Measurements from ENCODE around the gene CTIF.
A peak's percentile ranks its signal among the peaks of the same experiment; 100 is the strongest.

The CTIF gene

DNA sequence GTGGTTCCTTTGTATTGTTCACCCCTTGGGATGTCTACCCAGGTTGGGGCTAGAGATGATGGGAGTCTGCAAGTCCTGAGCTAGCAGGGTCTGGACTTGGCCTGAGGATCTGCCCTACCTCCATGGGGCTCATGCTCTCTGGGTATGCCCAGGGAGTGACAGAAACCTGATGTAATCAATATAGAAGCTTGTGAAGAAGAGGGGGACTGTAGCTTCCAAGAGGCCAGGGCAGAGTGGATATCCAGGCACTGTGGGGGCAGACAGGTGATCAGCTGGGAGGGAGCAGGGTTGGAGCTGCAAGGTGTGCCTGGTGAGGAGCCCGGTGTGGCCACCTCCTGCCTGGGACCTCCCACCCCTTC is 164.2 kb downstream of the CTIF start:
- peak overlapping the region in 1 of 2 experiments; percentile 12 for H3K4ac ChIP-seq (ENCODE audit: low read depth in 1 of 2, low read length in 2 of 2)
- no peak for DNase-seq
- no peaks in the 10 kb centered on the region for H3K27me3 ChIP-seq (ENCODE audit: control insufficient read depth in 1 of 2, insufficient read depth in 1 of 2, low read length in 2 of 2)
- H3K23ac ChIP-seq (ENCODE audit: low read length in 2 of 2) = no peak overlapping the region
- H4K91ac ChIP-seq (ENCODE audit: low read length) = no peak overlapping the region
- no peak overlapping the region for H3K14ac ChIP-seq (ENCODE audit: low read length in 2 of 2)
- 100% methylated on average over 1 of the region's 1 CpG for WGBS
- no peak overlapping the region for H3K4me2 ChIP-seq (ENCODE audit: low read length, poor library complexity, severe bottlenecking)
- H3K4me1 ChIP-seq (ENCODE audit: control insufficient read depth, insufficient read depth, low read depth, low read length) = peaks cover 29% of the 10 kb centered on the region
- H2AK5ac ChIP-seq (ENCODE audit: low read length, severe bottlenecking) = peak overlapping the region; percentile 85
- no peak overlapping the region for H4K8ac ChIP-seq (ENCODE audit: low read length)
- H3K9me3 ChIP-seq (ENCODE audit: control insufficient read depth, low read length) = no peaks in the 10 kb centered on the region
- H2AFZ ChIP-seq (ENCODE audit: low read depth, low read length) = no peak overlapping the region
- no peak overlapping the region for H2BK15ac ChIP-seq (ENCODE audit: low read depth, poor library complexity, severe bottlenecking)
- peaks cover 11 to 35% of the 10 kb centered on the region in 2 experiments for H3K36me3 ChIP-seq (ENCODE audit: control insufficient read depth in 1 of 2, insufficient read depth in 2 of 2, low read depth in 1 of 2, low read length in 2 of 2)
- H2BK12ac ChIP-seq (ENCODE audit: low read length in 2 of 2) = peak overlapping the region in 1 of 2 experiments; percentile 31
- H3K9ac ChIP-seq (ENCODE audit: low read length) = no peak overlapping the region
- no peak overlapping the region for H3K4me3 ChIP-seq (ENCODE audit: insufficient read depth in 1 of 2, low read depth in 1 of 2, low read length in 2 of 2)
- H2BK120ac ChIP-seq (ENCODE audit: low read depth, low read length) = no peak overlapping the region
- peak overlapping the region in 1 of 2 experiments; percentile 14 for H3K18ac ChIP-seq (ENCODE audit: low read depth in 1 of 2, low read length in 2 of 2)
- peak overlapping the region; percentile 71 for H3K27ac ChIP-seq (ENCODE audit: low read length, poor library complexity, severe bottlenecking)
- peaks cover 29% of the 10 kb centered on the region for H3K79me1 ChIP-seq (replicated peaks; ENCODE audit: low read length, poor library complexity, severe bottlenecking)
- peak overlapping the region; percentile 76 for H2BK5ac ChIP-seq (ENCODE audit: low read depth, low read length, poor library complexity, severe bottlenecking)

- H3K4me2 ChIP-seq (ENCODE audit: low read length, poor library complexity, severe bottlenecking) = no peak overlapping the region
- H2AK5ac ChIP-seq (ENCODE audit: low read length, severe bottlenecking) = peak overlapping the region; percentile 85
- H2BK5ac ChIP-seq (ENCODE audit: low read depth, low read length, poor library complexity, severe bottlenecking) = no peak overlapping the region
- H3K23ac ChIP-seq (ENCODE audit: low read length in 2 of 2) = no peak overlapping the region
- H3K9ac ChIP-seq (ENCODE audit: low read length) = no peak overlapping the region
- no peak overlapping the region for H3K4ac ChIP-seq (ENCODE audit: low read depth in 1 of 2, low read length in 2 of 2)
- H2BK120ac ChIP-seq (ENCODE audit: low read depth, low read length) = no peak overlapping the region
- peaks cover 28% of the 10 kb centered on the region for H3K4me1 ChIP-seq (ENCODE audit: control insufficient read depth, insufficient read depth, low read depth, low read length)
- H2AFZ ChIP-seq (ENCODE audit: low read depth, low read length) = no peak overlapping the region
- H3K14ac ChIP-seq (ENCODE audit: low read length in 2 of 2) = no peak overlapping the region
- H3K27ac ChIP-seq (ENCODE audit: low read length, poor library complexity, severe bottlenecking) = peak overlapping the region; percentile 71
- peaks cover 13 to 39% of the 10 kb centered on the region in 2 experiments for H3K36me3 ChIP-seq (ENCODE audit: control insufficient read depth in 1 of 2, insufficient read depth in 2 of 2, low read depth in 1 of 2, low read length in 2 of 2)
- WGBS = 64% methylated on average over 2 of the region's 4 CpGs
- H3K4me3 ChIP-seq (ENCODE audit: insufficient read depth in 1 of 2, low read depth in 1 of 2, low read length in 2 of 2) = no peak overlapping the region
- no peak overlapping the region for H4K8ac ChIP-seq (ENCODE audit: low read length)
- H3K9me3 ChIP-seq (ENCODE audit: control insufficient read depth, low read length) = no peaks in the 10 kb centered on the region
- H3K27me3 ChIP-seq (ENCODE audit: control insufficient read depth in 1 of 2, insufficient read depth in 1 of 2, low read length in 2 of 2) = no peaks in the 10 kb centered on the region
- no peak overlapping the region for H2BK15ac ChIP-seq (ENCODE audit: low read depth, poor library complexity, severe bottlenecking)
- no peak for DNase-seq
- H4K91ac ChIP-seq (ENCODE audit: low read length) = no peak overlapping the region
- peaks cover 33% of the 10 kb centered on the region for H3K79me1 ChIP-seq (replicated peaks; ENCODE audit: low read length, poor library complexity, severe bottlenecking)
- no peak overlapping the region for H3K18ac ChIP-seq (ENCODE audit: low read depth in 1 of 2, low read length in 2 of 2)
- no peak overlapping the region for H2BK12ac ChIP-seq (ENCODE audit: low read length in 2 of 2)
Measured at GRCh38 chr18:48703418-48703817, 164.6 kb downstream of the CTIF start.

GRCh38 chr18:48705043-48705442 is 166.2 kb downstream of the CTIF start:
- no peak overlapping the region for H4K91ac ChIP-seq (ENCODE audit: low read length)
- H2BK15ac ChIP-seq (ENCODE audit: low read depth, poor library complexity, severe bottlenecking) = no peak overlapping the region
- no peak overlapping the region for H2BK120ac ChIP-seq (ENCODE audit: low read depth, low read length)
- no peak overlapping the region for H4K8ac ChIP-seq (ENCODE audit: low read length)
- H3K14ac ChIP-seq (ENCODE audit: low read length in 2 of 2) = no peak overlapping the region
- H3K18ac ChIP-seq (ENCODE audit: low read depth in 1 of 2, low read length in 2 of 2) = no peak overlapping the region
- H3K4ac ChIP-seq (ENCODE audit: low read depth in 1 of 2, low read length in 2 of 2) = no peak overlapping the region
- H3K9me3 ChIP-seq (ENCODE audit: control insufficient read depth, low read length) = no peaks in the 10 kb centered on the region
- H3K4me3 ChIP-seq (ENCODE audit: insufficient read depth in 1 of 2, low read depth in 1 of 2, low read length in 2 of 2) = no peak overlapping the region
- 95% methylated on average over 7 of the region's 7 CpGs for WGBS
- H3K9ac ChIP-seq (ENCODE audit: low read length) = no peak overlapping the region
- no peak overlapping the region for H2AFZ ChIP-seq (ENCODE audit: low read depth, low read length)
- no peak overlapping the region for H3K23ac ChIP-seq (ENCODE audit: low read length in 2 of 2)
- no peak overlapping the region for H2AK5ac ChIP-seq (ENCODE audit: low read length, severe bottlenecking)
- no peak overlapping the region for H3K4me2 ChIP-seq (ENCODE audit: low read length, poor library complexity, severe bottlenecking)
- H3K27me3 ChIP-seq (ENCODE audit: control insufficient read depth in 1 of 2, insufficient read depth in 1 of 2, low read length in 2 of 2) = no peaks in the 10 kb centered on the region
- H3K27ac ChIP-seq (ENCODE audit: low read length, poor library complexity, severe bottlenecking) = no peak overlapping the region
- H3K79me1 ChIP-seq (replicated peaks; ENCODE audit: low read length, poor library complexity, severe bottlenecking) = peaks cover 38% of the 10 kb centered on the region
- H3K36me3 ChIP-seq (ENCODE audit: control insufficient read depth in 1 of 2, insufficient read depth in 2 of 2, low read depth in 1 of 2, low read length in 2 of 2) = peaks cover 6 to 39% of the 10 kb centered on the region in 2 experiments
- H3K4me1 ChIP-seq (ENCODE audit: control insufficient read depth, insufficient read depth, low read depth, low read length) = peaks cover 22% of the 10 kb centered on the region
- no peak overlapping the region for H2BK5ac ChIP-seq (ENCODE audit: low read depth, low read length, poor library complexity, severe bottlenecking)
- no peak for DNase-seq
- no peak overlapping the region for H2BK12ac ChIP-seq (ENCODE audit: low read length in 2 of 2)

- 98% methylated on average over 11 of the region's 11 CpGs for WGBS
- H3K27ac ChIP-seq (ENCODE audit: low read length, poor library complexity, severe bottlenecking) = no peak overlapping the region
- no peak overlapping the region for H2BK120ac ChIP-seq (ENCODE audit: low read depth, low read length)
- no peak overlapping the region for H3K18ac ChIP-seq (ENCODE audit: low read depth in 1 of 2, low read length in 2 of 2)
- H4K91ac ChIP-seq (ENCODE audit: low read length) = no peak overlapping the region
- no peak overlapping the region for H2BK15ac ChIP-seq (ENCODE audit: low read depth, poor library complexity, severe bottlenecking)
- H3K79me1 ChIP-seq (replicated peaks; ENCODE audit: low read length, poor library complexity, severe bottlenecking) = peaks cover 43% of the 10 kb centered on the region
- no peak overlapping the region for H3K4me2 ChIP-seq (ENCODE audit: low read length, poor library complexity, severe bottlenecking)
- no peak overlapping the region for H3K9ac ChIP-seq (ENCODE audit: low read length)
- H3K4ac ChIP-seq (ENCODE audit: low read depth in 1 of 2, low read length in 2 of 2) = no peak overlapping the region
- no peak overlapping the region for H2BK5ac ChIP-seq (ENCODE audit: low read depth, low read length, poor library complexity, severe bottlenecking)
- H3K4me3 ChIP-seq (ENCODE audit: insufficient read depth in 1 of 2, low read depth in 1 of 2, low read length in 2 of 2) = no peak overlapping the region
- no peaks in the 10 kb centered on the region for H3K9me3 ChIP-seq (ENCODE audit: control insufficient read depth, low read length)
- H2AK5ac ChIP-seq (ENCODE audit: low read length, severe bottlenecking) = no peak overlapping the region
- no peak overlapping the region for H3K23ac ChIP-seq (ENCODE audit: low read length in 2 of 2)
- no peak overlapping the region for H2AFZ ChIP-seq (ENCODE audit: low read depth, low read length)
- peaks cover 21% of the 10 kb centered on the region for H3K4me1 ChIP-seq (ENCODE audit: control insufficient read depth, insufficient read depth, low read depth, low read length)
- H2BK12ac ChIP-seq (ENCODE audit: low read length in 2 of 2) = no peak overlapping the region
- H3K36me3 ChIP-seq (ENCODE audit: control insufficient read depth in 1 of 2, insufficient read depth in 2 of 2, low read depth in 1 of 2, low read length in 2 of 2) = peaks cover 6 to 40% of the 10 kb centered on the region in 2 experiments
- H3K14ac ChIP-seq (ENCODE audit: low read length in 2 of 2) = no peak overlapping the region
- no peak overlapping the region for H4K8ac ChIP-seq (ENCODE audit: low read length)
- DNase-seq = no peak
- H3K27me3 ChIP-seq (ENCODE audit: control insufficient read depth in 1 of 2, insufficient read depth in 1 of 2, low read length in 2 of 2) = no peaks in the 10 kb centered on the region
Measured at GRCh38 chr18:48705531-48705930, 166.7 kb downstream of the CTIF start.

All from mesenchymal stem cell (in vitro differentiated cells and primary cell).